OCI-LY1 (cell line): ENCODE measurements around the gene TSC22D4.
"Not testable (repeated sequence)": the region's sequence is repeated elsewhere in the genome, so short reads cannot be mapped to it uniquely, and the experiment has no call there.

Source experiments
- H2AFZ ChIP-seq: fragments of 200-600 bp; sonication (generic), shearing (Covaris generic); 2 replicates; pipeline ENCODE4 v1.6.0; 2014; ENCODE audit warnings: antibody characterized with exemption, mild to moderate bottlenecking, low read length
- H3F3A ChIP-seq: fragments of 200-600 bp; sonication (generic), shearing (Covaris generic); 2 replicates; pipeline ENCODE4 v1.6.0; 2014; ENCODE audit warnings: mild to moderate bottlenecking, antibody characterized with exemption, low read length, moderate library complexity; ENCODE audit not compliant: insufficient read depth
- H3K27ac ChIP-seq: fragments of 200-600 bp; sonication (generic); 2 replicates; pipeline ENCODE4 v1.5.1; 2014; ENCODE audit warnings: low read length, mixed run types, mild to moderate bottlenecking, low read depth; ENCODE audit not compliant: poor library complexity, severe bottlenecking
- H3K27me3 ChIP-seq: fragments of 200-600 bp; sonication (generic); 2 replicates; pipeline ENCODE4 v1.6.0; 2014; ENCODE audit warnings: antibody characterized with exemption, mild to moderate bottlenecking, low read length, moderate library complexity; ENCODE audit not compliant: insufficient read depth
- H3K36me3 ChIP-seq: fragments of 200-600 bp; sonication (generic); 2 replicates; pipeline ENCODE4 v1.6.1; 2014; ENCODE audit warnings: mild to moderate bottlenecking, antibody characterized with exemption, low read length, moderate library complexity, mixed read lengths; ENCODE audit not compliant: insufficient read depth
- H3K4me1 ChIP-seq: fragments of 200-600 bp; sonication (generic); 2 replicates; pipeline ENCODE4 v1.5.1; 2014; ENCODE audit warnings: mild to moderate bottlenecking, low read length, moderate library complexity; ENCODE audit not compliant: insufficient read depth, severe bottlenecking
- H3K4me2 ChIP-seq: fragments of 200-600 bp; sonication (generic), shearing (Covaris generic); 2 replicates; pipeline ENCODE4 v1.6.1; 2014; ENCODE audit warnings: low read length
- H3K4me3 ChIP-seq: fragments of 200-600 bp; sonication (generic); 2 replicates; pipeline ENCODE4 v1.5.1; 2014; ENCODE audit warnings: low read length, low read depth, mild to moderate bottlenecking, mixed read lengths; ENCODE audit not compliant: poor library complexity, severe bottlenecking
- H3K79me2 ChIP-seq: fragments of 200-600 bp; shearing (Covaris generic); 2 replicates; pipeline ENCODE4 v1.6.1; 2016; ENCODE audit warnings: mixed run types, low read length, mixed read lengths; ENCODE audit not compliant: insufficient read depth
- H3K9ac ChIP-seq: fragments of 200-600 bp; sonication (generic), shearing (Covaris generic); 2 replicates; pipeline ENCODE4 v1.6.1; 2014; ENCODE audit warnings: mild to moderate bottlenecking, low read length, mixed read lengths
- H3K9me2 ChIP-seq: fragments of 200-600 bp; sonication (generic), shearing (Covaris generic); 2 replicates; pipeline ENCODE4 v1.6.1; 2014; ENCODE audit warnings: low read depth, mild to moderate bottlenecking, low read length, mixed read lengths
- H3K9me3 ChIP-seq: fragments of 200-600 bp; shearing (Covaris generic); 2 replicates; pipeline ENCODE4 v1.6.1; 2014; ENCODE audit warnings: low read length, mixed read lengths
- H4K20me1 ChIP-seq: fragments of 200-600 bp; sonication (generic), shearing (Covaris generic); 2 replicates; pipeline ENCODE4 v1.6.0; 2016; ENCODE audit warnings: mild to moderate bottlenecking, low read length; ENCODE audit not compliant: insufficient read depth
- CTCF ChIP-seq: fragments of 200-600 bp; sonication (generic), shearing (Covaris generic); IDR thresholded peaks from 2 replicates; pipeline ENCODE4 v1.5.1; 2017; ENCODE audit warnings: mild to moderate bottlenecking, antibody characterized with exemption, low read length, moderate library complexity, mixed read lengths
- EZH2 ChIP-seq: fragments of 200-600 bp; sonication (generic), shearing (Covaris generic); IDR thresholded peaks from 2 replicates; pipeline ENCODE4 v1.8.0; 2017; ENCODE audit warnings: borderline replicate concordance, mixed run types, mild to moderate bottlenecking, antibody characterized with exemption, low read length, moderate library complexity, mixed read lengths

The TSC22D4 gene

DNA sequence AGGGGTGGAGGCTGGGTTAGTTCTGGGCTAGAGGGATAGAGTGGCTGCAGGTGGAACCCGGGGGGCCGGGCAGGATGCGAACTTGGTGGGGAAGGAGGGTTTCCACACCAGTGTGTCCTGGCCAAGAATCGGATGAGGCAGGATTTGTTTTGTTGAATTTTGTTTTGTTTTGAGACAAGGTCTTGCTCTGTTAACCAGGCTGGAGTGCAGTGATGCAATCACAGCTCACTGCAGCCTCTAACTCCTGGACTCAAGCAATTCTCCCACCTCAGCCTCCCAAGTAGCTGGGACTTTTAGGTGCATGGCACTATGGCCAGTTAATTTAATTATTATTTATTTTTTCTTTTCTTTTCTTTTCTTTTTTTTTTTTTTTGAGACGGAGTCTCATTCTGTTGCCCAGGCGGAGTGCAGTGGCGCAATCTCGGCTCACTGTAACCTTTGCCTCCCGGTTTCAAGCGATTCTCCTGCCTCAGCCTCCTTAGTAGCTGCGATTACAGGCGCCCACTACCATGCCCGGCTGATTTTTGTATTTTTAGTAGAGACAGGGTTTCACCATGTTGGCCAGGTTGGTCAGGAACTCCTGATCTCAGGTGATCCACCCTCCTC is 29.7 kb downstream of the TSC22D4 start:
- no peak for TF ChIP-seq CTCF
- no peak for TF ChIP-seq EZH2
- Histone ChIP-seq H3K4me2 (no peak overlapping the region), H3K4me1 (peaks cover 12% of the 10 kb centered on the region), H3K9me3 (no peaks in the 10 kb centered on the region), H2AFZ (no peak overlapping the region), H3F3A (no peaks in the 10 kb centered on the region), H3K36me3 (no peaks in the 10 kb centered on the region), H4K20me1 (no peaks in the 10 kb centered on the region), H3K9ac (no peak overlapping the region), H3K27ac (no peak overlapping the region), H3K4me3 (no peak overlapping the region), H3K27me3 (peaks cover 3% of the 10 kb centered on the region; the same call in 1 of the 2 replicates), H3K9me2 (no peaks in the 10 kb centered on the region), H3K79me2 (no peaks in the 10 kb centered on the region)

GRCh38 chr7:100447363-100447762 is 31.7 kb downstream of the TSC22D4 start:
- H3K27me3 ChIP-seq, H3K9ac ChIP-seq, H3F3A ChIP-seq, H3K9me2 ChIP-seq, H3K27ac ChIP-seq, H3K4me3 ChIP-seq, H2AFZ ChIP-seq, H3K79me2 ChIP-seq, H3K36me3 ChIP-seq, H3K4me2 ChIP-seq, H4K20me1 ChIP-seq, H3K9me3 ChIP-seq: not testable (repeated sequence)
- H3K4me1 ChIP-seq, result peaks cover 12% of the 10 kb centered on the region

- Histone ChIP-seq H3K9me3 (no peaks in the 10 kb centered on the region), H4K20me1 (no peaks in the 10 kb centered on the region), H3K4me1 (peaks cover 12% of the 10 kb centered on the region), H3K27ac (no peak overlapping the region), H3K36me3 (no peaks in the 10 kb centered on the region), H3K9ac (no peak overlapping the region), H3K79me2 (no peaks in the 10 kb centered on the region), H3K9me2 (no peaks in the 10 kb centered on the region), H3K4me3 (no peak overlapping the region), H2AFZ (no peak overlapping the region), H3K4me2 (no peak overlapping the region), H3F3A (no peaks in the 10 kb centered on the region), H3K27me3 (no peaks in the 10 kb centered on the region)
- TF ChIP-seq EZH2, result no peak
Measured at GRCh38 chr7:100446040-100446439, 33.0 kb downstream of the TSC22D4 start.

- H3K9me3 ChIP-seq, result no peaks in the 10 kb centered on the region
- H3K4me1 ChIP-seq, result peaks cover under 1% of the 10 kb centered on the region
- H3K79me2 ChIP-seq, result no peaks in the 10 kb centered on the region
- H3K4me3 ChIP-seq, result no peak overlapping the region
- H4K20me1 ChIP-seq, result no peaks in the 10 kb centered on the region
- H3K27ac ChIP-seq, result no peak overlapping the region
- H3K9me2 ChIP-seq, result no peaks in the 10 kb centered on the region
- H2AFZ ChIP-seq, result no peak overlapping the region
- no peaks in the 10 kb centered on the region for H3K27me3 ChIP-seq
- H3K9ac ChIP-seq, result no peak overlapping the region
- TF ChIP-seq EZH2, result no peak
- TF ChIP-seq CTCF, result no peak
- no peaks in the 10 kb centered on the region for H3K36me3 ChIP-seq
- no peaks in the 10 kb centered on the region for H3F3A ChIP-seq
- no peak overlapping the region for H3K4me2 ChIP-seq
Measured at GRCh38 chr7:100444311-100445278, 34.4 kb downstream of the TSC22D4 start.
